Measurements from ENCODE around the gene CARHSP1. TPM values are rescaled to one million over a fixed set of nuclear protein-coding genes. Genes with fewer than 3 reads are reported as not detected.

Gene CARHSP1
- polyA plus RNA-seq, 1 donor (not counting 4 experiments of a cell fraction or from before 2014, with no cell fraction given), result 61.9 TPM

DNA sequence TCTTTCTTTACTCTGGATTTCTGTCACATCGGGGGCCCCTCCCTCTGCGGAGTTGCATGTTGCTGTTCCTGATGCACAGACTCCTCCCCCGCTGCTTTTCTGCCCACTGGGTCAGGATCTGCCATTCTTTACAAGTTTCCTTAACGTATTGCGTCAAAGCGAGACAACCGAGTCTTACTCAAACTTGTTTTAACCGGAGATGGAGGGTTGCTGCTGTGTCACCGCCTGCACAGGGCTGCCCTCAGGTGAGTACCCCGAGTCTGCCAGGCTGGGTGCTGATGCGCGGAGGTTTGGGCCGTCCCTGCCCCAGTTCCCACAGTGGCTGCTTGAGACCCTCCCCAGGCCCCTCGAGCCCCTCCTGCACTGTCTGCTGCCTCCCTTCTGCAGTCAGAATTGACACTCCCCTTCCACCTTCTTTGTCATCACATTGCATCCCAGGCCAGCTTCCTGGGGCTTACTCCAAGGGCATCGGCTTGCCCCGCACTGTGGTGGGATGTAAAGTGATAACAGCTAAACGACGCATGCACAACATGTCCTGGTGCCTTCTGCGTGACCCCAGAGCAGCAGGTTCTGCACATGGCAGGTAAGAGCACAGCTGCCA, 19.3 kb downstream of the CARHSP1 start:
- no peak overlapping the region for H2AFZ ChIP-seq (ENCODE audit: control insufficient read depth, low read length)
- H3K4me2 ChIP-seq (ENCODE audit: control insufficient read depth, extremely low read depth, insufficient read depth, low read depth, low read length), result peak overlapping the region; percentile 11
- peak overlapping the region in 1 of 3 experiments; percentile 2 for H3K4me3 ChIP-seq (ENCODE audit: control insufficient read depth in 2 of 3, extremely low read depth in 1 of 3, insufficient read depth in 2 of 3, low read depth in 1 of 3, low read length in 3 of 3)
- peaks cover 34% of the 10 kb centered on the region for H3K4me1 ChIP-seq (ENCODE audit: control insufficient read depth, extremely low read depth, insufficient read depth, low read length)
- FAIRE-seq (no peak), DNase-seq (ENCODE audit: low read depth, low spot score) (no peak)
- H4K20me1 ChIP-seq (ENCODE audit: control insufficient read depth, extremely low read depth, insufficient read depth, low read length), result peaks cover 3% of the 10 kb centered on the region
- H3K79me2 ChIP-seq (ENCODE audit: control insufficient read depth, insufficient read depth, low read length), result peaks cover 12% of the 10 kb centered on the region
- no peaks in the 10 kb centered on the region for H3K9me3 ChIP-seq (ENCODE audit: control insufficient read depth, low read depth, low read length)
- H3K9me1 ChIP-seq (ENCODE audit: control insufficient read depth, extremely low read depth, insufficient read depth, low read length), result peaks cover 2% of the 10 kb centered on the region
- TF ChIP-seq EZH2 (IDR thresholded peaks at IDR 0.05; ENCODE audit: low read length), result no peak
- TF ChIP-seq, protein P1, sequence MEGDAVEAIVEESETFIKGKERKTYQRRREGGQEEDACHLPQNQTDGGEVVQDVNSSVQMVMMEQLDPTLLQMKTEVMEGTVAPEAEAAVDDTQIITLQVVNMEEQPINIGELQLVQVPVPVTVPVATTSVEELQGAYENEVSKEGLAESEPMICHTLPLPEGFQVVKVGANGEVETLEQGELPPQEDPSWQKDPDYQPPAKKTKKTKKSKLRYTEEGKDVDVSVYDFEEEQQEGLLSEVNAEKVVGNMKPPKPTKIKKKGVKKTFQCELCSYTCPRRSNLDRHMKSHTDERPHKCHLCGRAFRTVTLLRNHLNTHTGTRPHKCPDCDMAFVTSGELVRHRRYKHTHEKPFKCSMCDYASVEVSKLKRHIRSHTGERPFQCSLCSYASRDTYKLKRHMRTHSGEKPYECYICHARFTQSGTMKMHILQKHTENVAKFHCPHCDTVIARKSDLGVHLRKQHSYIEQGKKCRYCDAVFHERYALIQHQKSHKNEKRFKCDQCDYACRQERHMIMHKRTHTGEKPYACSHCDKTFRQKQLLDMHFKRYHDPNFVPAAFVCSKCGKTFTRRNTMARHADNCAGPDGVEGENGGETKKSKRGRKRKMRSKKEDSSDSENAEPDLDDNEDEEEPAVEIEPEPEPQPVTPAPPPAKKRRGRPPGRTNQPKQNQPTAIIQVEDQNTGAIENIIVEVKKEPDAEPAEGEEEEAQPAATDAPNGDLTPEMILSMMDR (optimal IDR thresholded peaks at IDR 0.05 in 1 of 3, IDR thresholded peaks at IDR 0.05 in 1 of 3, conservative IDR thresholded peaks at IDR 0.05 in 1 of 3; ENCODE audit: extremely low read depth in 1 of 3, insufficient read depth in 2 of 3, low read length in 3 of 3), result no peak
- dilution Hi-C loops (cut with MboI; ENCODE audit: extremely low pct_ligation_motif_present, low sequenced_read_pairs), result no loop called here
- no peaks in the 10 kb centered on the region for H3K27me3 ChIP-seq (ENCODE audit: control insufficient read depth, extremely low read depth, insufficient read depth, low read length)
- H3K9ac ChIP-seq (ENCODE audit: control insufficient read depth, extremely low read depth, insufficient read depth, low read length), result no peak overlapping the region
- peaks cover 21 to 47% of the 10 kb centered on the region in 2 experiments for H3K36me3 ChIP-seq (ENCODE audit: control insufficient read depth in 2 of 2, extremely low read depth in 1 of 2, insufficient read depth in 2 of 2, low read length in 2 of 2)
- H3K27ac ChIP-seq (ENCODE audit: control insufficient read depth, insufficient read depth, low read length), result peak overlapping the region; percentile 78

DNA sequence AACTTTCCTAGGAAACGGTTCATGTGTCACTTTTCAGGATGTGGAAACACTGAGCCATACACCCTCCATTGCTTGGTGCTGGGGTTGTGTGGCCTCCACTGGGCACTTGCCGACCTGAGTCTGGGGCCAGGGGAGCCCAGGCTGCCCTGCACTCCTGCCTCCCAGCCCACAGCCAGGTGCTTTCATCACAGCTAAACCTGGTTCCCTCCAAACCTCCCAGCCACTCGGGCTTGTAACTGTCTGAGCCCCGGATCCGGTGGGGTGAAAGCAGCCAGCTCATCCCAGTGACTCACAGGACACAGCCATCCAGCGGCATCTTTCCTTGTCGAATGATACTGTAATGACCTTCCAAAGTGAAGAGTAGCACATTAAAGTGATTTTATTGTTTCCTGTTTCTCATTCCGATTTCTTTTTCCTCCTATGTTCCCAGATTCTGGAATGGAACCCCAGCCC, 19.8 kb downstream of the CARHSP1 start:
- no peak for DNase-seq (ENCODE audit: low read depth, low spot score)
- peak overlapping the region; percentile 11 for H3K4me2 ChIP-seq (ENCODE audit: control insufficient read depth, extremely low read depth, insufficient read depth, low read depth, low read length)
- dilution Hi-C loops (cut with MboI; ENCODE audit: extremely low pct_ligation_motif_present, low sequenced_read_pairs), result no loop called here

More for the DNA sequence above, 19.8 kb downstream of the CARHSP1 start:
- H3K9me1 ChIP-seq (ENCODE audit: control insufficient read depth, extremely low read depth, insufficient read depth, low read length), result peaks cover 2% of the 10 kb centered on the region
- peaks cover 12% of the 10 kb centered on the region for H3K79me2 ChIP-seq (ENCODE audit: control insufficient read depth, insufficient read depth, low read length)
- no peaks in the 10 kb centered on the region for H3K9me3 ChIP-seq (ENCODE audit: control insufficient read depth, low read depth, low read length)
- peak overlapping the region; percentile 78 for H3K27ac ChIP-seq (ENCODE audit: control insufficient read depth, insufficient read depth, low read length)
- peak overlapping the region in 1 of 3 experiments; percentile 2 for H3K4me3 ChIP-seq (ENCODE audit: control insufficient read depth in 2 of 3, extremely low read depth in 1 of 3, insufficient read depth in 2 of 3, low read depth in 1 of 3, low read length in 3 of 3)
- no peaks in the 10 kb centered on the region for H3K27me3 ChIP-seq (ENCODE audit: control insufficient read depth, extremely low read depth, insufficient read depth, low read length)
- H3K4me1 ChIP-seq (ENCODE audit: control insufficient read depth, extremely low read depth, insufficient read depth, low read length), result peaks cover 34% of the 10 kb centered on the region
- TF ChIP-seq, protein P1 (optimal IDR thresholded peaks at IDR 0.05 in 1 of 3, IDR thresholded peaks at IDR 0.05 in 1 of 3, conservative IDR thresholded peaks at IDR 0.05 in 1 of 3; ENCODE audit: extremely low read depth in 1 of 3, insufficient read depth in 2 of 3, low read length in 3 of 3), result no peak
- no peak for TF ChIP-seq EZH2 (IDR thresholded peaks at IDR 0.05; ENCODE audit: low read length)
- no peak overlapping the region for H3K9ac ChIP-seq (ENCODE audit: control insufficient read depth, extremely low read depth, insufficient read depth, low read length)
- H4K20me1 ChIP-seq (ENCODE audit: control insufficient read depth, extremely low read depth, insufficient read depth, low read length), result peaks cover 3% of the 10 kb centered on the region
- H2AFZ ChIP-seq (ENCODE audit: control insufficient read depth, low read length), result no peak overlapping the region
- peak; percentile 86 for FAIRE-seq
- H3K36me3 ChIP-seq (ENCODE audit: control insufficient read depth in 2 of 2, extremely low read depth in 1 of 2, insufficient read depth in 2 of 2, low read length in 2 of 2), result peaks cover 21 to 45% of the 10 kb centered on the region in 2 experiments
